ENCODE measurements around the gene STK10. TPM values are rescaled to one million over a fixed set of nuclear protein-coding genes. Genes with fewer than 3 reads are reported as not detected.

The STK10 gene
- polyA plus RNA-seq, 1 experiment: 14.3 TPM

GRCh38 chr5:172229904-172230303 lies 41.9 kb upstream of the STK10 start:
- no peak for DNase-seq (ENCODE audit: low read depth)
- CTCF ChIA-PET: no interaction called here
- POLR2A ChIA-PET: no interaction called here
- no peaks in the 10 kb centered on the region for H3K27me3 ChIP-seq (ENCODE audit: control insufficient read depth, insufficient read depth, low read length)
- TF ChIP-seq, protein P1, sequence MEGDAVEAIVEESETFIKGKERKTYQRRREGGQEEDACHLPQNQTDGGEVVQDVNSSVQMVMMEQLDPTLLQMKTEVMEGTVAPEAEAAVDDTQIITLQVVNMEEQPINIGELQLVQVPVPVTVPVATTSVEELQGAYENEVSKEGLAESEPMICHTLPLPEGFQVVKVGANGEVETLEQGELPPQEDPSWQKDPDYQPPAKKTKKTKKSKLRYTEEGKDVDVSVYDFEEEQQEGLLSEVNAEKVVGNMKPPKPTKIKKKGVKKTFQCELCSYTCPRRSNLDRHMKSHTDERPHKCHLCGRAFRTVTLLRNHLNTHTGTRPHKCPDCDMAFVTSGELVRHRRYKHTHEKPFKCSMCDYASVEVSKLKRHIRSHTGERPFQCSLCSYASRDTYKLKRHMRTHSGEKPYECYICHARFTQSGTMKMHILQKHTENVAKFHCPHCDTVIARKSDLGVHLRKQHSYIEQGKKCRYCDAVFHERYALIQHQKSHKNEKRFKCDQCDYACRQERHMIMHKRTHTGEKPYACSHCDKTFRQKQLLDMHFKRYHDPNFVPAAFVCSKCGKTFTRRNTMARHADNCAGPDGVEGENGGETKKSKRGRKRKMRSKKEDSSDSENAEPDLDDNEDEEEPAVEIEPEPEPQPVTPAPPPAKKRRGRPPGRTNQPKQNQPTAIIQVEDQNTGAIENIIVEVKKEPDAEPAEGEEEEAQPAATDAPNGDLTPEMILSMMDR (IDR thresholded peaks at IDR 0.05; ENCODE audit: insufficient read depth, low read depth, low read length): no peak
- H3K36me3 ChIP-seq (ENCODE audit: control insufficient read depth, insufficient read depth, low read length): no peaks in the 10 kb centered on the region
- no peak overlapping the region for H3K4me3 ChIP-seq (ENCODE audit: low read depth, low read length)

DNA sequence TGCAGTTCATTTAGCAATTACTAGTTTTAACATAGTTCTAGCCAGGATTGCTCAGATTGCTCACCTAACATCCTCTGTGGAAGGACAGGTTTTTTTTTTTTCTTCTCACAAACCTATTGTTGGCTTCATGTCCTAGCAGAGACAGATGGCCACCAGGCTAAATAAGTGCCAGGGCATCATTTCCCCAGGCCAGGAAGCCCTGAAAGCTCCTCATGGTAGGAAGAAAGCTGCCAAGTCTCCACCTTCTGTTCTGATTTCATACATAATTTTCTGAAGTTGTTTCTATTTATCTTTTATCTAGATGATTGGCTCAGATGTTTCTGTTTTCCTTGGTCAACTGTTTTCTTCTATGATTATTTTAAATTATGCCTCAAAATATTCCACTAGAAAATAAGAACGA lies 37.0 kb upstream of the STK10 start:
- no peak overlapping the region for H3K4me3 ChIP-seq (ENCODE audit: low read depth, low read length)
- CTCF ChIA-PET: interaction anchor here (0.6 kb wide), 1 partner anchor 104 kb away, joined by 3 read pairs; no protein-coding TSS in a partner anchor
- DNase-seq (ENCODE audit: low read depth): no peak
- H3K36me3 ChIP-seq (ENCODE audit: control insufficient read depth, insufficient read depth, low read length): no peaks in the 10 kb centered on the region
- no peaks in the 10 kb centered on the region for H3K27me3 ChIP-seq (ENCODE audit: control insufficient read depth, insufficient read depth, low read length)
- TF ChIP-seq, protein P1 (IDR thresholded peaks at IDR 0.05; ENCODE audit: insufficient read depth, low read depth, low read length): no peak
- POLR2A ChIA-PET: no interaction called here

DNA sequence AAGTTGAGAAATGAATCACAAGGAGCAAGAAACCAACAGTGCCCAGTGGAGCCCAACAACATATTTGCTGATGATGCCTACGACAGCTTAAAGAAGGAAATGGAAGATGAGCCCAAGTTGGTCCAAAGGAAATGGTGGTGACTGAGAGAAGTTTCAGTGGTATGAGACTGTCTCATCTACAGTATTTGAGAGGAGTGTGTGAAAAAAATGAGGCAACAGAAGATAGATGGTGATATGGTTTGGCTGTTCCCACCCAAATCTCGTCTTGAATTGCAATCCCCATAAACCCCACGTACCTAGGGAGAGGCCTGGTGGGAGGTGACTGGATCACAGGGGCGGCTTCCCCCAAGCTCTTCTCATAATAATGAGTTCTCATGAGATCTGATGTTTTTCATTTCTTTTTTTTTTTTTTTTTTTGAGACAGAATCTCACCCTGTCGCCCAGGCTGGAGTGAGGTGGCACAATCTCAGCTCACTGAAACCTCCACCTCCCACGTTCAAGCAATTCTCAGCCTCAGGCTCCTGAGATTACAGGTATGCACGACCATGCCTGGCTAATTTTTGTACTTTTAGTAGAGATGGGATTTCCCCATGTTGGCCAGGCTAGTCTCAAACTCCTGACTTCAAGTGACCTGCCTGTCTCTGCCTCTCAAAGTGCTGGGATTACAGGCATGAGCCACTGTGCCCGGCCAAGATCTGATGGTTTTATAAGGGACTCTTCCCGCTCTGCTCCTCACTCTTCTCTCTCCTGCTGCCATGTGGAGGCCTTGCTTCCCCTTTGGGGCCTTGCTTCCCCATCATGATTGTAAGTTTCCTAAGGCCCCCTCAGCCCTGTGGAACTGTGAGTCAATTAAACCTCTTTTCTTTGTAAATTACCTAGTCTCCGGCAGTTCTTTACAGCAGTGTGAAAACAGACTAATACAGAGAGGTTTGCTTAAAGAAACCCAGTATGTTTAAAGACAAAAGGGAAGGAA lies 36.2 kb upstream of the STK10 start:
- H3K36me3 ChIP-seq (ENCODE audit: control insufficient read depth, insufficient read depth, low read length): peaks cover 1% of the 10 kb centered on the region; the same call in 1 of the 2 replicates
- TF ChIP-seq, protein P1 (IDR thresholded peaks at IDR 0.05; ENCODE audit: insufficient read depth, low read depth, low read length): no peak
- no peaks in the 10 kb centered on the region for H3K27me3 ChIP-seq (ENCODE audit: control insufficient read depth, insufficient read depth, low read length)
- POLR2A ChIA-PET: no interaction called here
- H3K4me3 ChIP-seq (ENCODE audit: low read depth, low read length): no peak overlapping the region
- no peak for DNase-seq (ENCODE audit: low read depth)
- CTCF ChIA-PET: interaction anchor here (0.7 to 1.1 kb wide), 2 partner anchors 12 to 35 kb away, joined by 3 read pairs; no protein-coding TSS in a partner anchor

- no peak for DNase-seq (ENCODE audit: low read depth)
- no peaks in the 10 kb centered on the region for H3K27me3 ChIP-seq (ENCODE audit: control insufficient read depth, insufficient read depth, low read length)
- TF ChIP-seq, protein P1 (IDR thresholded peaks at IDR 0.05; ENCODE audit: insufficient read depth, low read depth, low read length): no peak
- ChIA-PET POLR2A (no interaction called here), CTCF (no interaction called here)
- H3K4me3 ChIP-seq (ENCODE audit: low read depth, low read length): no peak overlapping the region
- H3K36me3 ChIP-seq (ENCODE audit: control insufficient read depth, insufficient read depth, low read length): peaks cover 1% of the 10 kb centered on the region; the same call in 1 of the 2 replicates
Measured at GRCh38 chr5:172219296-172219695, 31.3 kb upstream of the STK10 start.

DNA sequence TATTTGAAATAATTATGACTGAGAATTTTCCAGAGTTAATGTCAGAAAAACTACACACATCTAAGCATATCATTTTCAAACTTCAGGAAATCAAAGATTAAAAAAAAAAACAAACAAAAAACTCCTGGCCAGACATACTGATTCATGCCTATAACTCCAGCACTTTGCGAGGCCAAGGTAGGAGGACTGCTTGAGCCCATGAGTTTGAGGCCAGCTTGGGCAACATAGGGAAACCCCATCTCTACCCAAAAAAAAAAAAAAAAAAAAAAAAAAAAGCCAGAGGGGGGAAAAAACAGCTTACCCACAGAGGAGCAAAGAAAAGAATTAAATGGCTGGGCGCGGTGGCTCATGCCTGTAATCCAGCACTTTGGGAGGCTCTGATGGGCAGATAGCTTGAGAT lies 28.3 kb upstream of the STK10 start:
- CTCF ChIA-PET: interaction anchor here (1.5 kb wide), 1 partner anchor 28 kb away, joined by 3 read pairs; no protein-coding TSS in a partner anchor
- no peak overlapping the region for H3K4me3 ChIP-seq (ENCODE audit: low read depth, low read length)
- POLR2A ChIA-PET: no interaction called here
- TF ChIP-seq, protein P1 (IDR thresholded peaks at IDR 0.05; ENCODE audit: insufficient read depth, low read depth, low read length): no peak
- DNase-seq (ENCODE audit: low read depth): no peak
- H3K36me3 ChIP-seq (ENCODE audit: control insufficient read depth, insufficient read depth, low read length): peaks cover 7% of the 10 kb centered on the region
- H3K27me3 ChIP-seq (ENCODE audit: control insufficient read depth, insufficient read depth, low read length): no peaks in the 10 kb centered on the region

All from BJ (cell line).